Cerebellar cortex (tissue), 1 donor: ENCODE results near the gene TCTN1.

Experiments
- DNase-seq: peaks from one replicate; pipeline ENCODE4 v3.0.0-alpha.2; 2015; ENCODE audit warnings: low spot score

Gene TCTN1

GRCh38 chr12:110680032-110680431 is 66.1 kb downstream of the TCTN1 start:
- no peak for DNase-seq

- DNase-seq: no peak
These were observed 70.0 kb downstream of the TCTN1 start for GRCh38 chr12:110683888-110684287.

GRCh38 chr12:110684312-110684836 is 70.4 kb downstream of the TCTN1 start:
- DNase-seq: no peak

GRCh38 chr12:110686294-110686903 is 72.5 kb downstream of the TCTN1 start:
- no peak for DNase-seq

- DNase-seq: no peak
These were observed 73.7 kb downstream of the TCTN1 start for GRCh38 chr12:110687396-110688169.

- no peak for DNase-seq
These were observed 74.7 kb downstream of the TCTN1 start, which contains the start of gene HVCN1 for GRCh38 chr12:110688446-110689280. Gene HVCN1 (minus strand): TSS chr12:110689115. CDS start chr12:110683245, 5,870 bp downstream.

GRCh38 chr12:110689281-110690126 is 75.6 kb downstream of the TCTN1 start:
- no peak for DNase-seq

- DNase-seq: no peak
These were observed 76.2 kb downstream of the TCTN1 start for GRCh38 chr12:110690127-110690430.

- DNase-seq: no peak
These were observed 79.8 kb downstream of the TCTN1 start for GRCh38 chr12:110693731-110694130.

- DNase-seq: no peak
These were observed 80.5 kb downstream of the TCTN1 start for GRCh38 chr12:110694330-110694901.

- no peak for DNase-seq
These were observed 82.4 kb downstream of the TCTN1 start for GRCh38 chr12:110696283-110696682.

- no peak for DNase-seq
These were observed 83.3 kb downstream of the TCTN1 start for GRCh38 chr12:110697236-110697635.

- DNase-seq: peak; percentile 78
These were observed 84.4 kb downstream of the TCTN1 start for GRCh38 chr12:110698171-110698902.
